ENCODE measurements around the gene KIF18B.

The KIF18B gene

GRCh38 chr17:44933824-44934744 lies 13.5 kb downstream of the KIF18B start:
- no peak for DNase-seq

DNA sequence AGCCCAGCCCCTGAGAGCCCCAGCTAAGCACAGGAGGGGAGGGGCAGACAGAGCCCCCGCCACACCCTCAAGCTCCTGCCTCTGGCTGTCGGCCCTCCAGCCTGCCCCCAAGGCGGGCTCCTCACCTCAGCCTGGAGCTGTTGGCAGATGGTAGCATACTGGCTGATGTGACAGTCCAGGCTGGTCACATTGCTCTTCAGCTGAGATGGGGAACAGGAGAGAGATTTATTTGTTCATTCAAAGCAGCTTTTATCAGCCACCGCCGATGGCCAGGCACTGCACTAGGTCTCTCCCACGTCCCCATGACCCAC lies 14.8 kb downstream of the KIF18B start:
- no peak for DNase-seq

DNA sequence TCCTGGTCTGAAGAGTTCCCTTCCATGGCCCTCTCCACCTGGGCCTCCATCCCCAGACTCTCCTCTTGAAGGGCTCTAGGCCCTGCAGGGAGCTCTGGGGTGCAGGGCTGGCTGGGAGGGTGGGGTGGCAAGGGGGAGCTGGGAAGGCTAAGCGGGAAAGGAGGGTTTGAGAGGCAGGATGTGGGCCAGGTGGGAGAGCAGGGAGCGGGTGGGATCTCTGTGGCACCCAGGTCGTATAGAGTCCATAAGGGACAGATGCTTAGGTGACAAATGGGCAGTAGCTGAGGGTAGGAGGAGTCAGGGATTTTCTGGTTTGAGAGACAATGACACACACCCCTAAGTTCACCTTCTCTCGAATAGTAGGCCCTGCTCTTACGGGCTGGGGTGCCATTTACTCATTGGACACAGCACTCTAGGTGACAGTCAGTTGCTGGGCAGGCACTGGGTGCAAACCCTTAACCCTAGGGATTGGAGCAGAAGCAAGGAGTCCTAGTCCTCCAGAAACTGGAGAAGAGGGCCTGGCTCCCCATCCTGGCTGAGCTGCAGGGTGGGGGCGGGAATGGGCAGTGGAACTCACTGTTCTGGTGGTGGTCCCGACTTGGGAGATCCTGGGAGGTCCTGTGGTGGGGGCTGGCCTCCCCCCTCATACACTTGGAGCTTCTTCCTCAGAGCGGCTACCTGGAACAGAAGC lies 15.3 kb downstream of the KIF18B start:
- no peak for DNase-seq

DNA sequence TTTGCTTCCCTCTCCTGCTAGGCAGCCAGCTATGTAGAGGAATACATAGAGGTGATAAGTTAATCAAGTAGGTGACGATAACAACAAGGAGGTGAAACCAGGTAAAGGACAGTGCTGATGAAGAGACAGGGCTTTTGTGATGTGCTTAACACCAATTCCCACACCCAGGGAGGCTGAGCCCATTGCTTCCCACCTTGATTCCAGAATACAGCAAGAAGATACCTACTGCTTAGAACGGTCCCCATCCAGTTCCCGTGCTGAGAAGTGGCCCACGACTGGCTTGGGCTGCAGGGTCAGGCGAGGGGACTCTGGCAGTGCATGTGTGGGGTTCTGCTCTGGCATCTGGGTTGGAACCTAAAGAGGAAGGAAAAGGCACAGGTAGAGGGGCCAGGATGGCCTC lies 16.2 kb downstream of the KIF18B start:
- DNase-seq = no peak

DNA sequence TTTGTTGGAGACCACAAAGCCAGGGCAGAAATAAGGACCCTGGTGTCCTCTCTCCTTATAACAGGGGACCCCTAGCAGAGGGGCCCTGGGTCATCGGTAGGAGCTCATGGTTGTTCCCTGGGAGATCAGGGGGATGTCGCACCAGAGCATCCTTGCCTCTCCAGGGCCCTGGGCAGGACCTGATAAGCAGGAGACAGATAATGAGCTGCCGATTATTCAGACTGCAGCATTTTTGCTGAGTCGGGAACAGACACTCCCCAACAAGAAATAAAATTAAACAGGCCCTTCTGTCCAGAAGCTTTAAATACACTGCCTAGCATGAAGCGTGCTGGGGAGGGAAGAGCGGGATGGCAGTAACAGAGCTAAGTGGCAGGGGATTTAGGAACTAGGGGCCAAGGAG lies 16.9 kb downstream of the KIF18B start:
- DNase-seq = no peak

- DNase-seq = no peak
Observed at GRCh38 chr17:44928950-44929720, 18.4 kb downstream of the KIF18B start.

DNA sequence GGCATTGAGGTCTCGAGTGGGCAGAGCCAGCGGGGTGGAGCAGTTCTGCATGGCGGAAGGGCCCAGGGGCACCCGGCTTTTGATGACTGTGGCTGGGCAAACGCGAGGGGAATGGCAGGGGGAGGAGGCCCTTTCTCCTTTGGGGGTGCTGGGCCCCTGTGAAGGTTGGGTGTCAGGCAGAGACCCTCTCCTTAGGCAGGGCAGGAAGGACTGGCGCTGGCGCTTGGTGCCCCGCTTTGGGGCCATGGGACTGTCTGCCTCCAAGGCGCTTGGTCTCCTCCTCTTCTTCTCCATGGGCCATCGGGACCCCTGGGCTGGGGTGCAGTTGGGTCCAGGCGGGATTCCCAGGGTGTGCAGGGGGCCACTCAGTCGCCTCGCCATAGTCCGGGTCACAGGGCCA lies 19.4 kb downstream of the KIF18B start:
- no peak for DNase-seq

DNA sequence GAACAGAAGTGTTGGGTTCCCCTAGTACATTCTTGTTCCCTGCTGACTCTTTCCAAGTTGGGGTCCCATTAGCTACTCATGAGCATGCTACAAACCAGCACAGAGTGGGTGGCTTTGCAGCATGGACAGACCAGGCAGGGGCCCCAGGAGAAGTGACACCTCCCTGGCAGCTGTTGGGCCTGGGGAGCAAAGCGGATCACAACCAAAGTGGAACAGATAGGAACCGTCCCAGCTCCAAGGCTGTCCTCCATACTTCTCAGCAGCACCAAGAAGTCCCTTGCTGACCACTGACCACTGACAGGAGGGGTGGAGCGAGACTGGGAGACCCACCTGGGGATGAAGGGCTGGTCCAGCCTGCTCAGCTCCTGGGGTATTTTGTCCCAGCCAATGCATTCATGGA lies 19.9 kb downstream of the KIF18B start:
- DNase-seq = no peak

DNA sequence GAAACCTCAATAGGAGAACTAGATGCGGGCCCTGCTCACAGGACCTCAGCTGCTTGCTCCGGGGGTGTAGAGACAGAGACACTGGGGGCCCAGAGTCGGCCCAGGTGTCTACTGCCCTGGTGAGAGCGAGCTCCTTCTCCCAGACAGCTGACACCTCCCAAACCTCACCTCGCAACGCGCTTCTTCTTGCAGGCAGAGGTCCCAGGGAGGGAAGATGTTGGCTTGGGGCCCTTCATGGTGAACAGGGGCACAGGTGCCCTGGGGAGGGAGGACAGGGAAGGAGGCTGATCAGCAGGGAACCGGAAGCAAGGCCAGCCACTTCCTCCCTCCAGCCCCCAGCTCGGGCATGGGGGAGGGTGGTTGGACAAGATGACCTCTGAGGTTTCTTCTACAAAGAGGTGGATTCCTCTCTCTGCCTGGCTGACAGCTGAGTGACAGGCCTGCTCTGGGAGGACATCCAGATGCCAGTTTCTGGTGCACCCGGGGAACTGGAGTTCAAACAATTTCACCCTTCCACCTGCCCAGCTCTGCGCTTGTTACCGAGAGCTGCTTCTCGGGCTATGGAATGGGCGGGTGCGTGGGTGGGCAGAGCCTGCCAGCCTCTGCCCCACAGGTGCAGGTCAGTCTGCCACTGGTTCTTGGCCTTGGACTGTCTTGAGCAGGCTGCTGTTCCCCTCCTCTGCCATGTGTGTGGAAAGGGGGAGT lies 20.6 kb downstream of the KIF18B start:
- no peak for DNase-seq

DNA sequence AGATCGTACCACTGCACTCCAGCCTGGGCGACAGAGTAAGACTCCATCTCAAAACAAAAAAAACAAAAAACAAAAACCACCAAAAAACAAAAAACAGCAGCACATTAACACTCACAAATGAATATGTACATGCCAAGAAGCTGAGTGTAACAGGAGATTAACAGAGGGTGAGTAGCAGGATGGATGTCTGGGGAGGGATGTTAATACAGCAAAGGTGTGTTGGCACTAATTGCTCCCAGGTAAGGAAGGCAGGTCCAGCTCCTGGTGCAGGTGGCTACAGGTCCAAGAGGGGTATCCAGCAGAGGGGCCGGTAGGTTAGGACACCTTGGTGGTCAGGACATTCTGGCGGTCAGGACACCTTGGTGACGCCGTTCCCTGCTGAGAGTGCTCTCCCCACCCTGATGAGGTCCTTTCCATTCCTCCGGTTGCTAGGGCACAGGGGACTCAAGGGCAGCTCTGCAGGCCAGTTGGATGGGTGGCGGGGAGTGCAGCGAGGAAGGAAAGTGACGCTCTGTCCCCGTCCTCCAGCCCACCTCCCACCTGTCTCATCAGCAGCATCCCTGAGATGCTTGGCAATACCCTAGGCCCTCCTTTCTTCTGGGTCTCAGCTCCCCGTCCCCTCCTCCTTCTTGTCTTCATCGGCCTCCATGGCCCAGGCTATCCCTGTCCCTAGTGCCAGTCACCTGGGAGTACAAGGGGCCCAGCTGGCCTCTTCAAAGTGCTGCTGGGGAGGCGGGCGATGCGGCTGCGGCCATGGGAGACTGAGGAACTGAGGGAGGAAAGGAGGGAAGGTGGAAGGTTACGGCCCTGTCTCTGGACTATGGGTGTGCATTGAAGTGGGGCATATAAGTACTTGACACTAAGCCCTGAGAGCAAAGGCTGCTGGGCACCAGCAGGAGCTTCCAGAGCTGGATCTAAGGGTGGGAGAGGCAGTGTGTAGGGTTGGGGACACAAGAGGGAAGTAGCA lies 21.6 kb downstream of the KIF18B start:
- no peak for DNase-seq

DNA sequence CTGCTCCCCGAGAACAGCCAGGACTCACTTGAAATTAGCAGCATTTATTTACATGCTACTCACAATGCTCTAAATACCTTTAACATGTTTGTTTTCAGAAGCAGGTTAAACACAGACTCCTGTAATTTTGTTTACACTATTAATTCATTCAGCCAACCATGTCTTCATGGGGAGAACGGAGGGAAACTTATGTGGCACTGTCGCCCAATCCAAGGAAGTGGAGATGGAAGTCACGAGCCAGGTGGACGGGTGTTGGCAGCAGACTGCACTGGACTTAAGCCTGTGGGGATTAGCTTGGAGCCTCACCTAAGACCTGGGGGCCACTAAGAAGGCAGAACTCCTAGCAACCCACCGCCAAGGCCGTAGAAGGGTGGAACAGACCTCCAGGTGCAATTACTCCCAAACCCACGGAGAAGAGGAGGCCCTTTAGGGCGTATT lies 23.4 kb downstream of the KIF18B start:
- no peak for DNase-seq

DNA sequence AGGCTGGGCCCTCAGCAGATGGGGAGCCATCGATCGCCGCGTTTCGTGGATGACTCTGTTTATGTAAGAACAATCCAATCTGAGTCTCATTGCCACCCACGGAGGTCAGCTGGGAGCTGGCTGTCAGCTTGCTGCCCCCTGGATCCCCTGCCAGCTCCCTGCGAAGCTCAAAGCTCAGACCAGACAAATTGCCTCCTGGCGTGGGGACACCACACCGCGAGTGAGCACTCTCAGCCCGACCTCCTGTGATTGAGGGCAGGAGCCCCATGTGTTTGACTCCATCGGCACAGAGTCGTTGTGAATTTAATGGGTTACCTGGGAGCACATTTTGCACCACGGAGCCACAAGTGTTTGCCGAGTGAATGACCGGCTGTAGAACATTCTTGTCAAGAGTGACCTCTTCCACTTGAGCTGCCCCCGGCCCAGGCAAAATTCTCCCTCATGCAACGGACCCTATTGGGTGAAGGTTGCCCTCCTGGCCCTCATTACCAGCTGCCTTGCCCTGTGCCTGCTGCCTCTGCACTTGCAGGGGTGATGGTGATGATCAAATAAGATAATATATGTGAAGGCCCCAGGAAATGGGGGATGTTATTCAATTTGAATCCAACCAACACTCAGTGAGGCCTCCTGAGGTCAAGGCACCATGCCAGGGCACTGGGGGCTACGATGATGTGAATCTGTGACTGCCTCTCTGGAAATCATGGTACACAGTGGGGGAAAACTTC lies 24.7 kb downstream of the KIF18B start:
- DNase-seq = no peak

DNA sequence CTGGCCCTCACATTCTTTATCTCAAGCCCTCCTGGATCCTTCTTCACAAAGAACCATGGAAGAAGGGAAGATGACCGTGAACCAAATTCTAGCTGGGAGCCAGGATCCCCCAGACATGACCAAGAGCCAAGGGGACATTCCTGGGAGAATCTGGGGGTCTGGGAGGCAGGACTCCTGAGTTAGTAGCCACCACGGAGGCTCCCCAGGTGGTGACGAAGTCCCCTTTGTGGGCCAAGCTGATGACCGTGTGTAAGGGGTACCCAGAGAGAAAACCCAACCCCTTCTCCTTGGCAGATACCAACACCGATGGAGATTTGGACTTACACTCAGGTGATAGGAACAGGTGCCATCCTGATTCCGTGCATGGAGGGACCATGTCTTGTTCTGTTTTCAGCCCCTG lies 25.4 kb downstream of the KIF18B start:
- DNase-seq = no peak

DNA sequence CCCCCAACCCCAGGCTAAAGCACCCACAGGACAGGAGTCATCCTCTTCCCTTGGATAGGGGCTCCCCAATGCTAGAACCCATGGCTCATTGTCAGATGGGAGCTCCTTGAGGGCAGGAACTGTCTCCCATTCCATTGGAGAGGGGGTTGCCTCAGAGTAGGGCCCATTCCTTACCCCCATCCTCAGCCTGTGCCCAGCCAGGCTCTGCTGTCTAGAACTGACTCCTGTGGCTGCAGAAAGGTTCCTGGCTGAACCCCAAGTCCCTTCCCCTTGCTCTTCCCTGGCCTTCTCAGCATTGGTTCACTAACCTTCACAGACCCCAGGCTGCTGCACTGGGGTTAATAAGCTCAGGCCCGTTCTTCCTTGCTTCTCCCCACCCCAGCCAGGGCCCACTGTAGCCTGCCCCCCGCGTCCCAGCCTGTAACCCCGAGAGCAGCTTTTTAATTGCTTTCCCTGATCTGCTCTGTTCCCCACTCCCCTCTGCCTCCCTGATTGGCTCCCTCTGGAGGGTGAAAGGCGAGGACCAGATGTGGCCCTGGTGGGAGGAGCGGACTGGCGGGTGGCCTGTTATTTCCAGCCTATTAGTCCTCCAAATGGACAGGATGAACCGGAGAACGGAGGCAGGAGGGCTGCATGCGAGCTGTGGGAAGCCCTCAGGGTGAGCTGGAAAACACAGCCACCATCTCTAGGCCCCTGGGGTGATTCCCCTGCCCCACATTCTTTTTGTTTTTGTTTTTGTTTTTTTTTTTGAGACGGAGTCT lies 26.3 kb downstream of the KIF18B start:
- DNase-seq = no peak

DNA sequence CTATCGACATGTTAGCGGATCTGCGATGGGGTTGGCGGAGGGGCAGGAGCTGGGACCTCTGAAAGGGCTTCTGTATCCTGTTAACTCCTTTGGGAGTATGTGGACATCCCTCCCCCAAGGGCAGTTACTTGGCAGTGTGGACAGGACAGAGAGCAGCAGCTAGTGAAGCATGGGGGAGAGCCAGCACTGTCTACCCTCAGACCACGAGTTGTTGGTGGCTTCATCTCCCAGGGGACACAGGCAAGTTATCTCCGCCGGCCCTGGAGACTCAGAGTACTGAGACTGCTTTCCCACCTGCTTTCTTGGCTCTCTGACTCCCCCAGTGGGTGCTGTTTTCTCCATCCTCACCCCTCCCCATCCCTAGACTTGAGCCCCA lies 27.0 kb downstream of the KIF18B start:
- DNase-seq = no peak

GRCh38 chr17:44919885-44920564 lies 27.5 kb downstream of the KIF18B start:
- DNase-seq = peak; percentile 70

DNA sequence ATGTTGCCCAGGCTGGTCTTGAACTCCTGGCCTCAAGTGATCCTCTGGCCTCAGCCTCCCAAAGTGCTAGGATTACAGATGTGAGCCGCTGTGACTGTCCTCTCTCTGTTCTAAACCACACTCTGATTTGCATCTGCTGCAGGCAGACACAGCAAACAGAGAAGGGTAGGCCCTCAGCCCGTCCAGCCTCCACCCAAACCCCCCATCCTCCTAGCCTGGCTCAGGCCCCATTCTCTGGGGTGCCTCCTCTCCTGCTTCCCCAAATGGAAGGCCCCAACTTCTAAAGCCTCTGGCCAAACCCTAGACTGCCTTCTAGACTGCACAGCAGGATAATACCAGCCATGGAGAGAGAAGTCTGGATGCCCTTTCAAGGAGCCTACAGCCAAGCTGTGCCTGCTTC lies 28.2 kb downstream of the KIF18B start:
- no peak for DNase-seq

DNA sequence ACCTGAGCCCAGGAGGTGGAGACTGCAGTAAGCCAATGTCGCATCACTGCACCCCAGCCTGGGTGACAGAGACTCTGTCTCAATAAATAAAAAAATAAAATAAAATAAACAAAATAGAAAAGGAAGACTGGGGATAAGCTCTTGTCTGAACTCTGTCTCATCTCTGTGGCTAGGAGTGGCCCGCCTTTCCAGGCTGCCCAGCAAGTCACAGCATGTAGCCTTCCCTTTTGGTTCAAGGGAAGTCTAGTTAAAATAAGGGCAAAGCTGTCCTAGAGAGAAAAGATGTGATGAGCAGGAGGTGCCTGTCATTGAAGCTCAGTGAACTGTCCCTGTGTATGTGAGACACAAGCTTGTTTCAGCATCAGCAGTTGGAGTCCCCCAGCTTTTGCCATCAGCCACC lies 29.6 kb downstream of the KIF18B start:
- DNase-seq = no peak

- DNase-seq = no peak
Observed at GRCh38 chr17:44917456-44917855, 30.1 kb downstream of the KIF18B start.

DNA sequence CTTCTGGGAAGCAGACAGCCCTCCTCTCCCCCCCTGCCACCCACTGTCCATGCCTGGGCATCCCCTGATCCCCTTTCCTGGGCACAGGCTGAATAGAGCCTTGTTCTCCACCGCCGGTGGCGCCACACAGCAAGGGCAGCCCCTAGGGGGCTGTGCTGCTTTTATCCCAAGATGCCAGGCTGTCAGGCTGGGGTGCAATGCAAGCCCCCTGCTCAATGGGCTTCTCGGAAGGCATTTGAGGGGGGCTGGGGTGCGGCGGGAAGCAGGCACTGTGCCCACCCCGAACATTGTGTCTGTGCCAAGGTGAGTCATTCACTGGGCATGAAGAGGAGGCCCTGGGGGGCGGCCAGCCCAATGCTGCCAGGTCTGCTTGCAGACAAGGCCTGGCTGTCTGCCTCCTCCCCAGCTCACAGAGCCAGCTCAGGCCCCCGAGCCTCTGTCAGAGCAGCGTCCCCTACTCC lies 30.8 kb downstream of the KIF18B start:
- DNase-seq = no peak

Data from CD4-positive, alpha-beta T cell treated with Interleukin-17A for 4 hours (primary cell).